Measurements from ENCODE around the gene CHMP4B.

Gene CHMP4B

DNA sequence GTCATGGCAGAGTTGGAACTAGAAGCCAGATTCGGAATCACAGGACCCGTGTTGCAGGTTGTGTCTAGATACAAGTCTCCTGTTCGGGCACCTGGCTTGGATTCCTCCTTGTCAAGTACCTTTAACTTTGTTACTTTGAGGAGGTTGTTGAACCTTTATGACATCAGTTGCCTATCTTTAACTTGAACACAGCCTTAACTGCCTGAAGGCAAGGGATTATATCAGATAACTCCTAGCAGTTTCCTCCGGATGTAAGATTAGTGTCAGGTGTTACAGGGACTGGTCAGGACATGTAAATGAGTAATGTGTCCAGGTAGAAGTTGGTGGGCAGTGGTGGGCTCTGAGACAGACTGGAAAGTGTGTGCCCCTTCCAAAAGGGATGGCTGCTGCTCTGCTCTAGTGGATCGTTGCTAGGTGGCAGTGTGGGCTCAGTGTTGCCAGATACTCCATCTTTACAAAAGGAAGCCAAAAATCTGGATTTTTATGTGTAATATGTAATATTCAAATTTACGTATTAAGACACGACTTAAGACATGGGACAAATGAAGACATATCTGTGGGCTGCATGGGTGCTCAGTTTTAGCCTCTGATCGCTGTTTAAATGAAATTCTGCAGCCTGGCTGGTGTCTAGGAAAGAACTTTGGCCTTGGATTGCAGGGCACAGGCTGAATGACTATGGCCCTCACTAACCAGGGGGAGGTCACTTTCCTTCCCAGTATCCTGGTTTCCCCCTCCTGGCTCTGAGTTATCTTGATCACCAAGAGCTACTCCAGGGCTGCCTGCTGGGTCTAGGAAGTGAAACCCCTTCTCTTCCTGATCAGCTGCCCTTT lies 27.1 kb downstream of the CHMP4B start:
- Histone ChIP-seq H3K9ac (ENCODE audit: low read depth, low read length, poor library complexity) (no peak overlapping the region), H3K4ac (ENCODE audit: low read length) (no peak overlapping the region), H3K9me3 (replicated peaks in 1 of 2; ENCODE audit: control insufficient read depth in 2 of 2, insufficient read depth in 1 of 2, low read depth in 1 of 2, low read length in 2 of 2) (peaks cover 0 to 9% of the 10 kb centered on the region in 2 donors), H2BK120ac (ENCODE audit: low read depth, low read length) (no peak overlapping the region), H3K27ac (replicated peaks; ENCODE audit: low read length) (no peak overlapping the region), H3K27me3 (ENCODE audit: control insufficient read depth in 3 of 3, insufficient read depth in 3 of 3, low read depth in 1 of 3, low read length in 3 of 3) (no peaks in the 10 kb centered on the region), H3K36me3 (replicated peaks in 1 of 2; ENCODE audit: control insufficient read depth in 2 of 2, insufficient read depth in 2 of 2, low read length in 2 of 2) (peaks cover 0 to 6% of the 10 kb centered on the region in 2 donors), H3K18ac (ENCODE audit: low read length) (no peak overlapping the region), H3K4me2 (ENCODE audit: insufficient read depth, low read length, poor library complexity, severe bottlenecking) (no peak overlapping the region), H2BK15ac (ENCODE audit: low read length) (no peak overlapping the region), H4K91ac (ENCODE audit: low read depth, low read length, poor library complexity) (no peak overlapping the region), H4K8ac (ENCODE audit: low read depth, low read length) (no peak overlapping the region), H2AFZ (ENCODE audit: low read length) (no peak overlapping the region), H3K79me1 (ENCODE audit: low read depth, low read length) (peaks cover 6% of the 10 kb centered on the region), H3K4me1 (ENCODE audit: control insufficient read depth in 2 of 2, insufficient read depth in 1 of 2, low read depth in 1 of 2, low read length in 2 of 2) (peaks cover under 1 to 6% of the 10 kb centered on the region in 2 donors), H2BK5ac (ENCODE audit: low read length) (no peak overlapping the region), H2BK12ac (ENCODE audit: low read length) (no peak overlapping the region), H3K14ac (ENCODE audit: low read length) (no peak overlapping the region), H3K4me3 (ENCODE audit: low read length in 2 of 2) (no peak overlapping the region), H3K23ac (ENCODE audit: low read depth, low read length, poor library complexity) (no peak overlapping the region), H2AK5ac (ENCODE audit: low read depth, low read length) (no peak overlapping the region)
- no peak for DNase-seq (ENCODE audit: low spot score)
- no CpG with 5 or more reads among the region's 8 CpGs for WGBS, 2 donors (ENCODE audit: extremely low coverage in 2 of 2, insufficient read length in 2 of 2, insufficient replicate concordance in 1 of 2)

- Histone ChIP-seq H3K4me3 (ENCODE audit: low read length in 2 of 2) (no peak overlapping the region), H2AFZ (ENCODE audit: low read length) (no peak overlapping the region), H2BK15ac (ENCODE audit: low read length) (no peak overlapping the region), H4K91ac (ENCODE audit: low read depth, low read length, poor library complexity) (no peak overlapping the region), H2BK120ac (ENCODE audit: low read depth, low read length) (no peak overlapping the region), H2BK5ac (ENCODE audit: low read length) (no peak overlapping the region), H3K4me1 (ENCODE audit: control insufficient read depth in 2 of 2, insufficient read depth in 1 of 2, low read depth in 1 of 2, low read length in 2 of 2) (no peaks in the 10 kb centered on the region), H3K79me1 (ENCODE audit: low read depth, low read length) (peaks cover 4% of the 10 kb centered on the region), H3K14ac (ENCODE audit: low read length) (no peak overlapping the region), H3K4ac (ENCODE audit: low read length) (no peak overlapping the region), H3K9me3 (replicated peaks in 1 of 2; ENCODE audit: control insufficient read depth in 2 of 2, insufficient read depth in 1 of 2, low read depth in 1 of 2, low read length in 2 of 2) (peaks cover 0 to 9% of the 10 kb centered on the region in 2 donors), H3K4me2 (ENCODE audit: insufficient read depth, low read length, poor library complexity, severe bottlenecking) (no peak overlapping the region), H3K27ac (replicated peaks; ENCODE audit: low read length) (no peak overlapping the region), H3K36me3 (replicated peaks in 1 of 2; ENCODE audit: control insufficient read depth in 2 of 2, insufficient read depth in 2 of 2, low read length in 2 of 2) (peaks cover 0 to 4% of the 10 kb centered on the region in 2 donors), H3K18ac (ENCODE audit: low read length) (no peak overlapping the region), H4K8ac (ENCODE audit: low read depth, low read length) (no peak overlapping the region), H3K9ac (ENCODE audit: low read depth, low read length, poor library complexity) (no peak overlapping the region), H3K27me3 (ENCODE audit: control insufficient read depth in 3 of 3, insufficient read depth in 3 of 3, low read depth in 1 of 3, low read length in 3 of 3) (no peaks in the 10 kb centered on the region), H2AK5ac (ENCODE audit: low read depth, low read length) (no peak overlapping the region), H2BK12ac (ENCODE audit: low read length) (no peak overlapping the region), H3K23ac (ENCODE audit: low read depth, low read length, poor library complexity) (no peak overlapping the region)
- no peak for DNase-seq (ENCODE audit: low spot score)
- no CpG with 5 or more reads among the region's 3 CpGs for WGBS, 2 donors (ENCODE audit: extremely low coverage in 2 of 2, insufficient read length in 2 of 2, insufficient replicate concordance in 1 of 2)
These were observed 28.4 kb downstream of the CHMP4B start for GRCh38 chr20:33839591-33839990.

- H2BK120ac ChIP-seq (ENCODE audit: low read depth, low read length): no peak overlapping the region
- WGBS, 2 donors (ENCODE audit: extremely low coverage in 2 of 2, insufficient read length in 2 of 2, insufficient replicate concordance in 1 of 2): no CpG with 5 or more reads among the region's 7 CpGs
- H3K18ac ChIP-seq (ENCODE audit: low read length): no peak overlapping the region
- no peak overlapping the region for H3K14ac ChIP-seq (ENCODE audit: low read length)
- no peaks in the 10 kb centered on the region for H3K27me3 ChIP-seq (ENCODE audit: control insufficient read depth in 3 of 3, insufficient read depth in 3 of 3, low read depth in 1 of 3, low read length in 3 of 3)
- no peak overlapping the region for H2BK12ac ChIP-seq (ENCODE audit: low read length)
- H3K23ac ChIP-seq (ENCODE audit: low read depth, low read length, poor library complexity): no peak overlapping the region
- no peak overlapping the region for H3K27ac ChIP-seq (replicated peaks; ENCODE audit: low read length)
- H2AFZ ChIP-seq (ENCODE audit: low read length): no peak overlapping the region
- H4K8ac ChIP-seq (ENCODE audit: low read depth, low read length): no peak overlapping the region
- no peak overlapping the region for H2BK5ac ChIP-seq (ENCODE audit: low read length)
- H2BK15ac ChIP-seq (ENCODE audit: low read length): no peak overlapping the region
- no peaks in the 10 kb centered on the region for H3K36me3 ChIP-seq (replicated peaks in 1 of 2; ENCODE audit: control insufficient read depth in 2 of 2, insufficient read depth in 2 of 2, low read length in 2 of 2)
- H3K4me1 ChIP-seq (ENCODE audit: control insufficient read depth in 2 of 2, insufficient read depth in 1 of 2, low read depth in 1 of 2, low read length in 2 of 2): no peaks in the 10 kb centered on the region
- DNase-seq (ENCODE audit: low spot score): no peak
- H3K9ac ChIP-seq (ENCODE audit: low read depth, low read length, poor library complexity): no peak overlapping the region
- no peak overlapping the region for H3K4me3 ChIP-seq (ENCODE audit: low read length in 2 of 2)
- peaks cover 4% of the 10 kb centered on the region for H3K79me1 ChIP-seq (ENCODE audit: low read depth, low read length)
- H3K9me3 ChIP-seq (replicated peaks in 1 of 2; ENCODE audit: control insufficient read depth in 2 of 2, insufficient read depth in 1 of 2, low read depth in 1 of 2, low read length in 2 of 2): peaks cover 0 to 7% of the 10 kb centered on the region in 2 donors
- no peak overlapping the region for H3K4ac ChIP-seq (ENCODE audit: low read length)
- H4K91ac ChIP-seq (ENCODE audit: low read depth, low read length, poor library complexity): no peak overlapping the region
- H3K4me2 ChIP-seq (ENCODE audit: insufficient read depth, low read length, poor library complexity, severe bottlenecking): no peak overlapping the region
- H2AK5ac ChIP-seq (ENCODE audit: low read depth, low read length): no peak overlapping the region
These were observed 29.0 kb downstream of the CHMP4B start for GRCh38 chr20:33840160-33840559.

DNA sequence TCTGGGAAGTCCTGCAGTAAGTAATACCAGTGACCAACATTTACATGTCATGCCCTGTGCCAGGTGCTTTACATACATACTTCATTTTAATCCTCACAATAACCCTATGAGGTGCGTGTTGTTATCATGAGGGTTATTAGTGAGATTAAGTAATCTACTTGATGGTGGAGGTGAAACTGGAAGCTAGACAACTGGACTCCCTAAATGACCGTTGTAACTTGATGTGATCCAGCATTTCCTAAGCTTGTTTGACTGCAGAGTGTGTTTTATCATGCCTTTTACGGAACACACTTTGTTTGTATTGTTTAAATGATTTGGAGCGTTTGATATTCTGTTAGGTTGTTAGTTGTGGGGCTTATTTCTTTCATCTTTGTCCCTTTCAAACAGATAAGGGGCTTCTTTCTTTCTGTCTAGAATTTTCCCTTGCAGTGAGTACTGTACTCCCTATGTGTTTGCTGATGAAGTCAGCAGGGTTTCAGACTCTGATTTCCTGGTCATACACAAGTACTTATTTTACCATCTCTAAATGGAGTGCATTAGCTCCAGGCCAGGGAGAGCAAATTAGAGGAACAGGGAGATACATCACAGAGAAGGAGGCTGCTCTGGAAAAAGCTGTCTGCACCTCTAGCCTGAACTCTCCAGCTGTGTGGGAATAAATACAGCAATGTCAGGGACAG lies 29.7 kb downstream of the CHMP4B start:
- Histone ChIP-seq H2BK12ac (ENCODE audit: low read length) (no peak overlapping the region), H2AK5ac (ENCODE audit: low read depth, low read length) (no peak overlapping the region), H2BK120ac (ENCODE audit: low read depth, low read length) (no peak overlapping the region), H3K36me3 (replicated peaks in 1 of 2; ENCODE audit: control insufficient read depth in 2 of 2, insufficient read depth in 2 of 2, low read length in 2 of 2) (no peaks in the 10 kb centered on the region), H3K14ac (ENCODE audit: low read length) (no peak overlapping the region), H3K4me1 (ENCODE audit: control insufficient read depth in 2 of 2, insufficient read depth in 1 of 2, low read depth in 1 of 2, low read length in 2 of 2) (no peaks in the 10 kb centered on the region), H3K23ac (ENCODE audit: low read depth, low read length, poor library complexity) (no peak overlapping the region), H3K27ac (replicated peaks; ENCODE audit: low read length) (no peak overlapping the region), H3K27me3 (ENCODE audit: control insufficient read depth in 3 of 3, insufficient read depth in 3 of 3, low read depth in 1 of 3, low read length in 3 of 3) (no peaks in the 10 kb centered on the region), H3K79me1 (ENCODE audit: low read depth, low read length) (peaks cover 7% of the 10 kb centered on the region), H4K8ac (ENCODE audit: low read depth, low read length) (no peak overlapping the region), H3K4me3 (ENCODE audit: low read length in 2 of 2) (no peak overlapping the region), H2AFZ (ENCODE audit: low read length) (no peak overlapping the region), H2BK15ac (ENCODE audit: low read length) (no peak overlapping the region), H3K18ac (ENCODE audit: low read length) (no peak overlapping the region), H3K4ac (ENCODE audit: low read length) (no peak overlapping the region), H3K9ac (ENCODE audit: low read depth, low read length, poor library complexity) (no peak overlapping the region), H3K9me3 (replicated peaks in 1 of 2; ENCODE audit: control insufficient read depth in 2 of 2, insufficient read depth in 1 of 2, low read depth in 1 of 2, low read length in 2 of 2) (no peaks in the 10 kb centered on the region), H2BK5ac (ENCODE audit: low read length) (no peak overlapping the region), H4K91ac (ENCODE audit: low read depth, low read length, poor library complexity) (no peak overlapping the region), H3K4me2 (ENCODE audit: insufficient read depth, low read length, poor library complexity, severe bottlenecking) (no peak overlapping the region)
- DNase-seq (ENCODE audit: low spot score): no peak
- WGBS, 2 donors (ENCODE audit: extremely low coverage in 2 of 2, insufficient read length in 2 of 2, insufficient replicate concordance in 1 of 2): no CpG with 5 or more reads among the region's 4 CpGs
